Type B pancreatic cell (in vitro differentiated cells): ENCODE results near the gene TGFBR3L. TPM values are rescaled to one million over a fixed set of nuclear protein-coding genes. Genes with fewer than 3 reads are reported as not detected.

Experiments
- DNase-seq: peaks from one replicate; pipeline ENCODE4 v3.0.0; 2021; ENCODE audit warnings: mixed read lengths; ENCODE audit not compliant: unreplicated experiment; ENCODE audit errors: extremely low spot score
- H3K27ac Mint-ChIP-seq: 2 replicates; pipeline ENCODE4 v1.8.0; 2021; ENCODE audit warnings: mild to moderate bottlenecking, mixed read lengths
- H3K27me3 Mint-ChIP-seq: 2 replicates; pipeline ENCODE4 v1.8.0; 2021; ENCODE audit warnings: mixed read lengths
- H3K36me3 Mint-ChIP-seq: 2 replicates; pipeline ENCODE4 v1.8.0; 2021; ENCODE audit warnings: mixed read lengths
- H3K4me1 Mint-ChIP-seq: one replicate; pipeline ENCODE4 v1.8.0; 2021; ENCODE audit warnings: mixed read lengths; ENCODE audit not compliant: unreplicated experiment
- H3K4me3 Mint-ChIP-seq: 2 replicates; pipeline ENCODE4 v1.8.0; 2021; ENCODE audit warnings: mild to moderate bottlenecking, mixed read lengths
- H3K9me3 Mint-ChIP-seq: 2 replicates; pipeline ENCODE4 v1.8.0; 2021; ENCODE audit warnings: mixed read lengths
- CTCF ChIP-seq: fragments of 200-600 bp; sonication (generic); conservative IDR thresholded peaks from 2 replicates; pipeline ENCODE4 v1.5.0; 2021; ENCODE audit warnings: antibody characterized with exemption, mild to moderate bottlenecking
- total RNA-seq: library from RNA; stranded (reverse); gene quantifications from 2 replicates; pipeline ENCODE4 v1.2.1, GENCODE V29; 2021; ENCODE audit warnings: low replicate concordance

TGFBR3L gene
- total RNA-seq, 1 donor from 2014 or later, result 1.1 TPM

GRCh38 chr19:7932276-7932929 lies 17.8 kb downstream of the TGFBR3L start:
- Mint-ChIP-seq H3K4me3 (no peak overlapping the region), H3K9me3 (no peaks in the 10 kb centered on the region), H3K27me3 (no peaks in the 10 kb centered on the region), H3K27ac (no peak overlapping the region), H3K36me3 (peaks cover 4% of the 10 kb centered on the region), H3K4me1 (peaks cover 12% of the 10 kb centered on the region)
- TF ChIP-seq CTCF, result no peak
- no peak for DNase-seq

GRCh38 chr19:7932930-7933300 lies 18.3 kb downstream of the TGFBR3L start:
- no peak for TF ChIP-seq CTCF
- Mint-ChIP-seq H3K9me3 (no peaks in the 10 kb centered on the region), H3K27ac (no peak overlapping the region), H3K27me3 (no peaks in the 10 kb centered on the region), H3K4me1 (peaks cover 12% of the 10 kb centered on the region), H3K36me3 (peaks cover 4% of the 10 kb centered on the region), H3K4me3 (no peak overlapping the region)
- no peak for DNase-seq

- Mint-ChIP-seq H3K4me1 (peaks cover 8% of the 10 kb centered on the region), H3K36me3 (peaks cover 2% of the 10 kb centered on the region), H3K27me3 (no peaks in the 10 kb centered on the region)
Measured at GRCh38 chr19:7933411-7933810, 18.8 kb downstream of the TGFBR3L start.

GRCh38 chr19:7933828-7934725 lies 19.4 kb downstream of the TGFBR3L start:
- Mint-ChIP-seq H3K4me1 (peaks cover 2% of the 10 kb centered on the region), H3K27me3 (no peaks in the 10 kb centered on the region), H3K9me3 (no peaks in the 10 kb centered on the region), H3K4me3 (no peak overlapping the region), H3K36me3 (peaks cover 3% of the 10 kb centered on the region), H3K27ac (no peak overlapping the region)
- no peak for DNase-seq
- peak; percentile 7 for TF ChIP-seq CTCF

More at GRCh38 chr19:7933411-7933810, 18.8 kb downstream of the TGFBR3L start:
- no peaks in the 10 kb centered on the region for H3K9me3 Mint-ChIP-seq
- no peak overlapping the region for H3K4me3 Mint-ChIP-seq
- no peak overlapping the region for H3K27ac Mint-ChIP-seq
- DNase-seq, result no peak
- TF ChIP-seq CTCF, result peak; percentile 52

DNA sequence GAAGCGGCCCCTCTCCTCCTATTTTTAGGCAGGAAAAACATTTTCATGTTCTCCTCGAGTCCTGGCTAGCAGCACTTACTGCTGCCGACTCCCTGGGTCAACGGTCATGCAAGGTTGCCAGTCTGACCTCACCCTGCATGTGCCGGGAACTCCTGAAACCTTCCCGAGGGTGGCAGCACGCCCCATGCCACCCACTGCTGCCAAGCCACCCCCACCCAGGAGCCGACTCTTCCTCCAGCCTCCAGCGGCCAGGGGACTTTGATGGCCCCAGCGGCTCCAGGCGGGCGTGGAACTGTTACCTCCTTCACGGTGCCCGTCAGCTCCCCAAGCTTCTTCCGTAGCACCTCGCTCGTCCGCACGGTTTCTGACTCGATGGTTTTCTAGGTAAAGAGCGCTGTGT lies 20.1 kb downstream of the TGFBR3L start:
- Mint-ChIP-seq H3K4me3 (no peak overlapping the region), H3K4me1 (no peaks in the 10 kb centered on the region), H3K27ac (no peak overlapping the region), H3K36me3 (peaks cover 3% of the 10 kb centered on the region), H3K27me3 (no peaks in the 10 kb centered on the region), H3K9me3 (no peaks in the 10 kb centered on the region)
- no peak for TF ChIP-seq CTCF
- DNase-seq, result no peak
